Measurements from ENCODE around the gene CNTN1.

CNTN1 gene

GRCh38 chr12:41013881-41014642 lies 321.8 kb downstream of the CNTN1 start:
- Histone ChIP-seq H3K36me3 (no peaks in the 10 kb centered on the region), H3K4me1 (ENCODE audit: control insufficient read depth in 1 of 2, insufficient read depth in 1 of 2, low read depth in 1 of 2, low read length in 1 of 2) (no peaks in the 10 kb centered on the region), H3K27ac (no peak overlapping the region), H3K4me3 (ENCODE audit: low read depth in 1 of 2, low read length in 1 of 2) (no peak overlapping the region), H3K9me3 (no peaks in the 10 kb centered on the region), H3K27me3 (no peaks in the 10 kb centered on the region)
- no peak for TF ChIP-seq CTCF (IDR thresholded peaks at IDR 0.05)

DNA sequence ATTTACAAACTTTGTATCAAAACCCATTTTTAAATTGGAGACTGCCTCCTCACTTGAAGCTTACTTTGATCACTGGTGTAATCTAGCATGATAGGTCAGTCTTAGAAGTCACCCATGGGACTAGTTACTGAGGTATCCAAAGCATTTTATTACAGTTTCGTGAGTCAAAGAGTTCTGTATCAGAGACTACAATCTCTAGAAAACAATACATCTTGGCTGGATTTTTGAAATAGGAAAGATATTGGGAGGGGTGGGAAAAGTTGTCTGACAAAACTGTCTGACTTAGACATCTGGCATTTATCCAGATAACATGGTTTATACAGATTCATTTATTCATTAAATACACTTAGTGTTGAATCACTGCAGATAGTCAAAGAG lies 322.4 kb downstream of the CNTN1 start:
- H3K27ac ChIP-seq, result no peak overlapping the region
- H3K27me3 ChIP-seq, result no peaks in the 10 kb centered on the region
- H3K4me3 ChIP-seq (ENCODE audit: low read depth in 1 of 2, low read length in 1 of 2), result no peak overlapping the region
- no peak for TF ChIP-seq CTCF (IDR thresholded peaks at IDR 0.05)
- no peaks in the 10 kb centered on the region for H3K36me3 ChIP-seq
- no peaks in the 10 kb centered on the region for H3K4me1 ChIP-seq (ENCODE audit: control insufficient read depth in 1 of 2, insufficient read depth in 1 of 2, low read depth in 1 of 2, low read length in 1 of 2)
- H3K9me3 ChIP-seq, result no peaks in the 10 kb centered on the region

- TF ChIP-seq CTCF (IDR thresholded peaks at IDR 0.05), result no peak
Measured at GRCh38 chr12:41018010-41018409, 325.8 kb downstream of the CNTN1 start.

DNA sequence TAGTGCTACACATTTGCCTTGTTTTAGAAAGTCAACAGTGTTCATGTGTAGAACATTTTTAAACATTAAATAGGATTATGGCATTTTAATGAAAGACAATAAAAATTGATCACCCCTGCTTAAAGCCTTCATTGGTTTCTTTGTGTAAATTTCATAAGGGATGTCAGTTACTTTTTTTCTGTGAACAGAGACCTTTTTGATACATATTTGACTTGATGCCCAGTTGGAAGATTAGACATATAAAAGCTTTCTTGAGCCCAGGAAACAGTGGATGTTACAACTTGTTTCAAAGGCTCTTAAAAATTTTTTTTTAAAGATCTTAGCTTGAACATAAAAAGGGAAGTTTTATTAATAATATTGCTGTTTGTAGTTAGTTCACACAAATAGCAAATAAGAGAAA lies 327.2 kb downstream of the CNTN1 start:
- H3K36me3 ChIP-seq, result no peaks in the 10 kb centered on the region

More at GRCh38 chr12:41018010-41018409, 325.8 kb downstream of the CNTN1 start:
- Histone ChIP-seq H3K27ac (no peak overlapping the region), H3K27me3 (no peaks in the 10 kb centered on the region), H3K4me3 (ENCODE audit: low read depth in 1 of 2, low read length in 1 of 2) (no peak overlapping the region), H3K4me1 (ENCODE audit: control insufficient read depth in 1 of 2, insufficient read depth in 1 of 2, low read depth in 1 of 2, low read length in 1 of 2) (no peaks in the 10 kb centered on the region), H3K9me3 (no peaks in the 10 kb centered on the region), H3K36me3 (no peaks in the 10 kb centered on the region)

GRCh38 chr12:41023836-41024235 lies 331.6 kb downstream of the CNTN1 start:
- H3K36me3 ChIP-seq, result no peaks in the 10 kb centered on the region
- no peak for TF ChIP-seq CTCF (IDR thresholded peaks at IDR 0.05)

More for the DNA sequence above, 327.2 kb downstream of the CNTN1 start:
- no peak for TF ChIP-seq CTCF (IDR thresholded peaks at IDR 0.05)
- no peaks in the 10 kb centered on the region for H3K27me3 ChIP-seq
- H3K27ac ChIP-seq, result no peak overlapping the region
- no peaks in the 10 kb centered on the region for H3K9me3 ChIP-seq
- H3K4me1 ChIP-seq (ENCODE audit: control insufficient read depth in 1 of 2, insufficient read depth in 1 of 2, low read depth in 1 of 2, low read length in 1 of 2), result no peaks in the 10 kb centered on the region
- H3K4me3 ChIP-seq (ENCODE audit: low read depth in 1 of 2, low read length in 1 of 2), result no peak overlapping the region

More at GRCh38 chr12:41023836-41024235, 331.6 kb downstream of the CNTN1 start:
- Histone ChIP-seq H3K27ac (no peak overlapping the region), H3K27me3 (no peaks in the 10 kb centered on the region), H3K9me3 (no peaks in the 10 kb centered on the region), H3K4me1 (ENCODE audit: control insufficient read depth in 1 of 2, insufficient read depth in 1 of 2, low read depth in 1 of 2, low read length in 1 of 2) (no peaks in the 10 kb centered on the region), H3K4me3 (ENCODE audit: low read depth in 1 of 2, low read length in 1 of 2) (no peak overlapping the region)

Data from neutrophil (primary cell).